Measurements from ENCODE around the gene TSPAN5.

TSPAN5 gene

GRCh38 chr4:98467627-98468072 is 190.8 kb downstream of the TSPAN5 start (continued):
- TF ChIP-seq ZNF274 (IDR thresholded peaks at IDR 0.05; ENCODE audit: low read length) (no peak), ZNF274 (tag by site-specific recombination; IDR thresholded peaks at IDR 0.05; ENCODE audit: borderline replicate concordance) (no peak), ZNF777 (tag by site-specific recombination; IDR thresholded peaks at IDR 0.05; ENCODE audit: borderline replicate concordance) (no peak), ZNF549 (tag by site-specific recombination; IDR thresholded peaks at IDR 0.05) (no peak), ZNF76 (tag by site-specific recombination; IDR thresholded peaks at IDR 0.05; ENCODE audit: borderline replicate concordance, low read depth) (no peak), SCRT2 (tag by site-specific recombination; IDR thresholded peaks at IDR 0.05) (no peak), ZNF280C (tag by site-specific recombination; IDR thresholded peaks at IDR 0.05) (no peak), ZNF391 (tag by site-specific recombination; IDR thresholded peaks at IDR 0.05; ENCODE audit: borderline replicate concordance, low read depth) (no peak), KLF7 (tag by site-specific recombination; IDR thresholded peaks at IDR 0.05; ENCODE audit: borderline replicate concordance) (no peak), ZFHX2 (tag by site-specific recombination; conservative IDR thresholded peaks at IDR 0.05) (no peak), ZNF654 (tag by site-specific recombination; IDR thresholded peaks at IDR 0.05; ENCODE audit: low read depth) (peak; percentile 76), ZNF311 (tag by site-specific recombination; IDR thresholded peaks at IDR 0.05; ENCODE audit: borderline replicate concordance) (no peak), HOXA7 (CRISPR knock-in tag; IDR thresholded peaks at IDR 0.05; ENCODE audit: borderline replicate concordance) (no peak), ZNF639 (tag by site-specific recombination; IDR thresholded peaks at IDR 0.05) (no peak), ZNF658 (tag by site-specific recombination; IDR thresholded peaks at IDR 0.05) (no peak), TRIM28 (IDR thresholded peaks at IDR 0.05; ENCODE audit: borderline replicate concordance, low read length) (peak; percentile 44; the same call in 1 of the 2 replicates)

GRCh38 chr4:98466868-98467599 is 191.4 kb downstream of the TSPAN5 start:
- Histone ChIP-seq H3K9me3 (ENCODE audit: control insufficient read depth, insufficient read depth, low read depth, low read length) (no peaks in the 10 kb centered on the region), H3K27ac (ENCODE audit: extremely low read depth, low read depth, low read length) (no peak overlapping the region), H3K4me3 (ENCODE audit: low read depth, low read length) (no peak overlapping the region), H3K36me3 (ENCODE audit: control insufficient read depth in 2 of 2, insufficient read depth in 1 of 2, low read length in 2 of 2) (peaks cover 0 to 11% of the 10 kb centered on the region in 2 experiments; a peak in 1 of 3 replicates), H3K4me1 (ENCODE audit: control insufficient read depth, insufficient read depth, low read length) (no peaks in the 10 kb centered on the region)
- POLR2A ChIA-PET = no interaction called here
- CTCF ChIA-PET = interaction anchor here (0.5 to 1.6 kb wide), 17 partner anchors 10 to 590 kb away, joined by 3 to 8 read pairs (median 4); no protein-coding TSS in a partner anchor
- TF ChIP-seq ZBTB48 (tag by site-specific recombination; IDR thresholded peaks at IDR 0.05) (no peak), ZNF692 (tag by site-specific recombination; IDR thresholded peaks at IDR 0.05) (no peak), KLF1 (tag by site-specific recombination; IDR thresholded peaks at IDR 0.05) (no peak), SCRT1 (tag by site-specific recombination; IDR thresholded peaks at IDR 0.05; ENCODE audit: borderline replicate concordance) (no peak), ZSCAN16 (tag by site-specific recombination; IDR thresholded peaks at IDR 0.05) (no peak), ZNF664 (tag by site-specific recombination; IDR thresholded peaks at IDR 0.05) (no peak), GLIS1 (tag by site-specific recombination; IDR thresholded peaks at IDR 0.05) (no peak), ZBTB11 (tag by site-specific recombination; conservative IDR thresholded peaks at IDR 0.05; ENCODE audit: low read depth) (no peak), ZNF366 (tag by site-specific recombination; conservative IDR thresholded peaks at IDR 0.05) (no peak), ZNF76 (tag by site-specific recombination; IDR thresholded peaks at IDR 0.05; ENCODE audit: borderline replicate concordance, low read depth) (no peak), ZNF558 (tag by site-specific recombination; IDR thresholded peaks at IDR 0.05) (no peak), ZNF398 (tag by site-specific recombination; IDR thresholded peaks at IDR 0.05) (no peak)

All from HEK293 (cell line).